Measurements from ENCODE around the gene CLDN1. TPM values are rescaled to one million over a fixed set of nuclear protein-coding genes. Genes with fewer than 3 reads are reported as not detected.
A peak's percentile ranks its signal among the peaks of the same experiment; 100 is the strongest.

CLDN1 gene
- total and polyA plus RNA-seq, 10 of the 15 experiments (the other 5 are each of a cell fraction or from before 2014, with no cell fraction given): 3.4 to 22.8 (median 8.5) TPM

DNA sequence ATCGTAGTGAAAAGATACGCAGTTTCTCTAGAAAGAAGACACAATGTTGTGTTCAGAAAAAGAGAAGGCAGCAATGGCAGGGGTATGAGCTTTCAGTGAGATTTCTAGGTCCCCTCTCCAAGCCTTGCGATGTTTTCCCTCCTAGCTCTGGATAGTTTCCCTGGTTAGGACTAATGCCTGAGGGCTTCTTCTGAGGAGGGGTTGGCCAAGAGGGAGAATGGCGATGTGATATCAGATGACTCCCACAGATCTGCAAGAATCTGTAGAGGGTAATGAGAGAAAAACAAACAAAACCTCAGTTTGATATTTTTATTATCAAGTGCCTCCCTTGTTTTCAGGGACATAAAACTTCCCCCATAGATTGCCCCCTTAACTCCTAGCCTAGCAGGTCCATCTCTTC lies 4.1 kb upstream of the CLDN1 start:
- POLR2A ChIA-PET: no interaction called here
- H3K4me2 ChIP-seq (ENCODE audit: control insufficient read depth, insufficient read depth): no peak overlapping the region
- H3K27me3 ChIP-seq (replicated peaks in 1 of 2; ENCODE audit: control insufficient read depth in 2 of 2, insufficient read depth in 2 of 2, low read length in 1 of 2): peaks cover 2 to 5% of the 10 kb centered on the region in 2 experiments; a peak in 3 of 4 replicates
- SMC1A ChIA-PET (ENCODE audit: uncharacterized antibody, unreplicated experiment): interaction anchor here (0.8 to 6.0 kb wide), 10 partner anchors 8 to 98 kb away, joined by 3 to 34 read pairs (median 7); no protein-coding TSS in a partner anchor
- H3K79me2 ChIP-seq (ENCODE audit: control insufficient read depth, insufficient read depth, low read length): no peaks in the 10 kb centered on the region
- H3K36me3 ChIP-seq (ENCODE audit: control insufficient read depth in 2 of 2, insufficient read depth in 2 of 2, low read length in 1 of 2): no peaks in the 10 kb centered on the region
- H3K9me3 ChIP-seq (replicated peaks; ENCODE audit: control insufficient read depth, insufficient read depth, low read length): no peaks in the 10 kb centered on the region
- DNase-seq (ENCODE audit: low read depth, low spot score): no peak
- no peak overlapping the region for H3K27ac ChIP-seq (ENCODE audit: control insufficient read depth, insufficient read depth)
- in situ Hi-C loops (cut with MboI): loop anchor here (10.0 kb wide), 1 partner anchor 362 kb away; no protein-coding TSS in a partner anchor
- no peak for ATAC-seq
- no peaks in the 10 kb centered on the region for H4K20me1 ChIP-seq (ENCODE audit: control insufficient read depth, insufficient read depth)
- BruUV-seq (replicated peaks): no TSS peak
- FAIRE-seq: no peak
- TF ChIP-seq RELA (IDR thresholded peaks at IDR 0.05; ENCODE audit: borderline replicate concordance, partially characterized antibody): no peak
- 0 out of 2 replicates have a peak, but pooled peaks have one; percentile 23 for TF ChIP-seq FOXM1 (IDR thresholded peaks at IDR 0.05; ENCODE audit: low read depth, low read length)
- TF ChIP-seq, protein P1, sequence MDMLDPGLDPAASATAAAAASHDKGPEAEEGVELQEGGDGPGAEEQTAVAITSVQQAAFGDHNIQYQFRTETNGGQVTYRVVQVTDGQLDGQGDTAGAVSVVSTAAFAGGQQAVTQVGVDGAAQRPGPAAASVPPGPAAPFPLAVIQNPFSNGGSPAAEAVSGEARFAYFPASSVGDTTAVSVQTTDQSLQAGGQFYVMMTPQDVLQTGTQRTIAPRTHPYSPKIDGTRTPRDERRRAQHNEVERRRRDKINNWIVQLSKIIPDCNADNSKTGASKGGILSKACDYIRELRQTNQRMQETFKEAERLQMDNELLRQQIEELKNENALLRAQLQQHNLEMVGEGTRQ (IDR thresholded peaks at IDR 0.05; ENCODE audit: borderline replicate concordance, low read depth, low read length): no peak
- TF ChIP-seq, protein P2, sequence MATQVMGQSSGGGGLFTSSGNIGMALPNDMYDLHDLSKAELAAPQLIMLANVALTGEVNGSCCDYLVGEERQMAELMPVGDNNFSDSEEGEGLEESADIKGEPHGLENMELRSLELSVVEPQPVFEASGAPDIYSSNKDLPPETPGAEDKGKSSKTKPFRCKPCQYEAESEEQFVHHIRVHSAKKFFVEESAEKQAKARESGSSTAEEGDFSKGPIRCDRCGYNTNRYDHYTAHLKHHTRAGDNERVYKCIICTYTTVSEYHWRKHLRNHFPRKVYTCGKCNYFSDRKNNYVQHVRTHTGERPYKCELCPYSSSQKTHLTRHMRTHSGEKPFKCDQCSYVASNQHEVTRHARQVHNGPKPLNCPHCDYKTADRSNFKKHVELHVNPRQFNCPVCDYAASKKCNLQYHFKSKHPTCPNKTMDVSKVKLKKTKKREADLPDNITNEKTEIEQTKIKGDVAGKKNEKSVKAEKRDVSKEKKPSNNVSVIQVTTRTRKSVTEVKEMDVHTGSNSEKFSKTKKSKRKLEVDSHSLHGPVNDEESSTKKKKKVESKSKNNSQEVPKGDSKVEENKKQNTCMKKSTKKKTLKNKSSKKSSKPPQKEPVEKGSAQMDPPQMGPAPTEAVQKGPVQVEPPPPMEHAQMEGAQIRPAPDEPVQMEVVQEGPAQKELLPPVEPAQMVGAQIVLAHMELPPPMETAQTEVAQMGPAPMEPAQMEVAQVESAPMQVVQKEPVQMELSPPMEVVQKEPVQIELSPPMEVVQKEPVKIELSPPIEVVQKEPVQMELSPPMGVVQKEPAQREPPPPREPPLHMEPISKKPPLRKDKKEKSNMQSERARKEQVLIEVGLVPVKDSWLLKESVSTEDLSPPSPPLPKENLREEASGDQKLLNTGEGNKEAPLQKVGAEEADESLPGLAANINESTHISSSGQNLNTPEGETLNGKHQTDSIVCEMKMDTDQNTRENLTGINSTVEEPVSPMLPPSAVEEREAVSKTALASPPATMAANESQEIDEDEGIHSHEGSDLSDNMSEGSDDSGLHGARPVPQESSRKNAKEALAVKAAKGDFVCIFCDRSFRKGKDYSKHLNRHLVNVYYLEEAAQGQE (IDR thresholded peaks at IDR 0.05; ENCODE audit: low read depth, low read length): no peak
- H3K4me3 ChIP-seq: no peak overlapping the region
- intact Hi-C loops (cut with micrococcal nuclease; ENCODE audit: unreplicated experiment): no loop called here
- H3K4me1 ChIP-seq (ENCODE audit: control insufficient read depth, insufficient read depth, low read length): no peaks in the 10 kb centered on the region
- CTCF ChIA-PET: interaction anchor here (0.5 to 7.1 kb wide), 9 partner anchors 8 to 365 kb away, joined by 3 to 80 read pairs (median 6); no protein-coding TSS in a partner anchor
- RAD21 ChIA-PET (ENCODE audit: unreplicated experiment): interaction anchor here (1.0 to 2.4 kb wide), 8 partner anchors 11 to 102 kb away, joined by 3 to 8 read pairs (median 4); no protein-coding TSS in a partner anchor
- WGBS (ENCODE audit: insufficient coverage, insufficient replicate concordance, low lambda C conversion rate, missing lambda C conversion rate): 66% methylated on average over 4 of the region's 4 CpGs
- H2AFZ ChIP-seq (ENCODE audit: control insufficient read depth, low read depth, low read length): no peak overlapping the region
- no peak overlapping the region for H3K9ac ChIP-seq (ENCODE audit: control insufficient read depth, insufficient read depth, low read length)

Measured in GM12878 (cell line).